Ovary (tissue), 9 donors: ENCODE results near the gene HRH2. TPM values are rescaled to one million over a fixed set of nuclear protein-coding genes. Genes with fewer than 3 reads are reported as not detected.

Experiments
- DNase-seq, 5 donors: peaks; one replicate each; pipeline ENCODE4 v3.0.0-alpha.2; 2019 to 2020
- H3K27ac ChIP-seq, 2 donors: fragments of 200-600 bp; one replicate each; pipeline versions ENCODE4 v1.5.1 to v1.8.0; 2019 to 2022
- H3K27me3 ChIP-seq: fragments of 200-600 bp; one replicate; pipeline ENCODE4 v1.8.0; 2022
- H3K36me3 ChIP-seq: fragments of 200-600 bp; sonication (generic); one replicate; pipeline ENCODE4 v1.5.1; 2019
- H3K4me1 ChIP-seq: one replicate; pipeline ENCODE4 v1.8.1; 2013; ENCODE audit warnings: mild to moderate bottlenecking, moderate library complexity; ENCODE audit not compliant: insufficient read depth
- H3K4me3 ChIP-seq: fragments of 200-600 bp; sonication (generic); one replicate; pipeline ENCODE4 v1.5.1; 2017
- H3K9me3 ChIP-seq, 2 donors: fragments of 200-600 bp in 1 of 2; sonication (generic) in 1 of 2; one replicate each; pipeline versions ENCODE4 v1.5.1 to v1.8.1; 2013 to 2019; ENCODE audit warnings: mild to moderate bottlenecking in 1 of 2, moderate library complexity in 1 of 2
- CTCF ChIP-seq, 3 donors: fragments of 450-650 bp in 2 of 3; fragments of 200-600 bp in 1 of 3; IDR thresholded peaks; one replicate each; pipeline versions ENCODE4 v1.5.1 to v1.8.0; 2016 to 2022; ENCODE audit warnings: antibody characterized with exemption in 3 of 3, mild to moderate bottlenecking in 1 of 3
- EP300 ChIP-seq: sonication (generic); formaldehyde crosslinking; IDR thresholded peaks from one replicate; pipeline ENCODE4 v1.6.1; 2017; ENCODE audit warnings: antibody characterized with exemption
- POLR2A ChIP-seq: fragments of 450-650 bp; IDR thresholded peaks from one replicate; pipeline ENCODE4 v1.6.1; 2017; ENCODE audit warnings: antibody characterized with exemption, mild to moderate bottlenecking, moderate library complexity
- WGBS, 3 donors: extraction: QIAGEN DNeasy Blood & Tissue Kit in 1 of 3; methylation state at CpG; one replicate each; pipeline versions ENCODE4 v1.1.5 to v1.1.7; 2013 to 2017; 5-methylcytosine and 5-hydroxymethylcytosine counted together
- intact Hi-C, 4 donors: fragments of 100-400 bp; cut with DNase I; formaldehyde crosslinking; loops; one replicate each; pipeline versions ENCODE4 v1.11.0 to v1.15.1; 2022 to 2023
- polyA plus RNA-seq, 2 donors: library from polyadenylated mRNA; stranded (reverse); fragments of 200-250 nt in 1 of 2; fragments of 350-450 nt in 1 of 2; fragmentation: Illumina TruSeq in 1 of 2; extraction: RNeasy Lipid Tissue Mini Kit (QIAGEN cat#74804) in 1 of 2; gene quantifications; one replicate each; pipeline ENCODE4 v1.2.3, GENCODE V29; 2013 to 2014
- total RNA-seq, 7 donors: library from RNA; depleted of rRNA in 2 of 7; stranded (reverse); fragments of >200 nt in 2 of 7; fragmentation: NEBNext Ultra II Directional in 3 of 7; extraction: Animal tissue kit (Norgen Biotek cat#: 25700) in 3 of 7; gene quantifications; one replicate each; pipeline versions ENCODE4 v1.1.0 to v1.2.4, GENCODE V29; 2016 to 2023
- donor health status: DM: no; HTN: no; CAD: no; lungs with moderate emphysema.
- donor health status: DM: no; HTN: no; CAD: no.
- donor health status: Bipolar disorder and iron deficiency.
- donor health status: DM: yes; HTN: yes; CAD: no.
- donor health status: DM: no; HTN: no; CAD: no.
- donor health status: DM: yes; HTN: yes; CAD: no.

Gene HRH2
- total and polyA plus RNA-seq, 9 donors: 0.23 to 3.3 (median 1.2) TPM

GRCh38 chr5:175690025-175690424, 32.2 kb downstream of the HRH2 start:
- Histone ChIP-seq H3K36me3 (no peaks in the 10 kb centered on the region), H3K4me1 (no peaks in the 10 kb centered on the region), H3K27ac (no peak overlapping the region), H3K27me3 (no peaks in the 10 kb centered on the region), H3K4me3 (no peak overlapping the region), H3K9me3 (no peaks in the 10 kb centered on the region)
- DNase-seq: no peak
- TF ChIP-seq POLR2A: no peak
- no peak for TF ChIP-seq CTCF (IDR thresholded peaks at IDR 0.05)
- TF ChIP-seq EP300: no peak
- WGBS, 3 donors: 66 to 73% (median 73%) methylated on average over 5 of the region's 5 CpGs
- intact Hi-C loops: no loop called here

GRCh38 chr5:175690586-175690985, 32.7 kb downstream of the HRH2 start:
- Histone ChIP-seq H3K4me1 (no peaks in the 10 kb centered on the region), H3K4me3 (no peak overlapping the region), H3K27me3 (no peaks in the 10 kb centered on the region), H3K36me3 (no peaks in the 10 kb centered on the region), H3K27ac (no peak overlapping the region), H3K9me3 (no peaks in the 10 kb centered on the region)
- TF ChIP-seq POLR2A: no peak
- TF ChIP-seq CTCF (IDR thresholded peaks at IDR 0.05): no peak
- TF ChIP-seq EP300: no peak
- 78 to 85% (median 80%) methylated on average over 11 of the region's 11 CpGs for WGBS, 3 donors
- intact Hi-C loops: no loop called here
- DNase-seq: no peak

- TF ChIP-seq POLR2A (no peak), EP300 (no peak), CTCF (IDR thresholded peaks at IDR 0.05) (no peak)
- Histone ChIP-seq H3K36me3 (no peaks in the 10 kb centered on the region), H3K4me3 (no peak overlapping the region), H3K27ac (no peak overlapping the region), H3K4me1 (no peaks in the 10 kb centered on the region), H3K9me3 (no peaks in the 10 kb centered on the region), H3K27me3 (no peaks in the 10 kb centered on the region)
- intact Hi-C loops: no loop called here
- DNase-seq: no peak
- 56 to 62% (median 56%) methylated on average over 5 of the region's 5 CpGs for WGBS, 3 donors
These were observed 33.9 kb downstream of the HRH2 start for GRCh38 chr5:175691761-175692160.

- H3K4me3 ChIP-seq: no peak overlapping the region
- no peak for DNase-seq
- no peaks in the 10 kb centered on the region for H3K27me3 ChIP-seq
- no peaks in the 10 kb centered on the region for H3K4me1 ChIP-seq
- TF ChIP-seq CTCF (IDR thresholded peaks at IDR 0.05) (no peak), POLR2A (no peak), EP300 (no peak)
- H3K27ac ChIP-seq: no peak overlapping the region
- H3K9me3 ChIP-seq: no peaks in the 10 kb centered on the region
- no peaks in the 10 kb centered on the region for H3K36me3 ChIP-seq
- WGBS, 3 donors: 65 to 78% (median 76%) methylated on average over 16 of the region's 16 CpGs
- intact Hi-C loops: no loop called here
These were observed 34.5 kb downstream of the HRH2 start for GRCh38 chr5:175692235-175692995.
